Fibroblast of villous mesenchyme (primary cell): Measurements from ENCODE around the gene SLTM. TPM values are rescaled to one million over a fixed set of nuclear protein-coding genes. Genes with fewer than 3 reads are reported as not detected.

Experiments used
- DNase-seq: peaks from one replicate; pipeline ENCODE4 v3.0.0-alpha.2; 2010; ENCODE audit warnings: low read depth
- H3K4me3 ChIP-seq: 2 replicates; pipeline ENCODE4 v1.5.1; 2011; ENCODE audit warnings: low read depth, mild to moderate bottlenecking, low read length
- total RNA-seq: library from RNA; depleted of rRNA; stranded (reverse); fragments of >200 nt; gene quantifications from 2 replicates; pipeline ENCODE4 v1.2.3, GENCODE V29; 2012
- TF ChIP-seq, protein P1 (sequence below): IDR thresholded peaks from 2 replicates; pipeline ENCODE4 v1.5.1; 2012; ENCODE audit warnings: low read depth, mild to moderate bottlenecking, low read length; ENCODE audit not compliant: insufficient read depth

Gene SLTM
- total RNA-seq, 1 donor, result 68.7 TPM

DNA sequence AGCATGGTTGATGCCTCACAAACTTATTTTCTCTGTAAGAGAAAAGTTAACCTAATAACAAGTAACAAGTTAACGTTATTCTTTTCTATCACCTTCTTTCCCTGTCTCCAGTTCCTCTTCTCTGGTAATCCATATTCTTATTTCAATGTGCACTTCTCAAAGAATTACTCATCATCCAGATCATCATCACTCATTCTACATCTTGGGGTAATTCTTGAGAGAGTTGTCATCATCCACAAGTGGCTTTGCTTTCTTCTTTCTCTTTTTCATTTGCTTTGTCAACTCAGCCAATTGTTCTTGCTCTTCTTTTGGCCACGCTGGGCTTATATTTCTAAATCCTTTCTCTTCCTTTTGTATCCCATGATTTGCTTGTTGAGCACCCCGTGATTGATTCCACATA lies 33.2 kb upstream of the SLTM start:
- no peak for DNase-seq
- H3K4me3 ChIP-seq, result no peak overlapping the region
- TF ChIP-seq, protein P1, sequence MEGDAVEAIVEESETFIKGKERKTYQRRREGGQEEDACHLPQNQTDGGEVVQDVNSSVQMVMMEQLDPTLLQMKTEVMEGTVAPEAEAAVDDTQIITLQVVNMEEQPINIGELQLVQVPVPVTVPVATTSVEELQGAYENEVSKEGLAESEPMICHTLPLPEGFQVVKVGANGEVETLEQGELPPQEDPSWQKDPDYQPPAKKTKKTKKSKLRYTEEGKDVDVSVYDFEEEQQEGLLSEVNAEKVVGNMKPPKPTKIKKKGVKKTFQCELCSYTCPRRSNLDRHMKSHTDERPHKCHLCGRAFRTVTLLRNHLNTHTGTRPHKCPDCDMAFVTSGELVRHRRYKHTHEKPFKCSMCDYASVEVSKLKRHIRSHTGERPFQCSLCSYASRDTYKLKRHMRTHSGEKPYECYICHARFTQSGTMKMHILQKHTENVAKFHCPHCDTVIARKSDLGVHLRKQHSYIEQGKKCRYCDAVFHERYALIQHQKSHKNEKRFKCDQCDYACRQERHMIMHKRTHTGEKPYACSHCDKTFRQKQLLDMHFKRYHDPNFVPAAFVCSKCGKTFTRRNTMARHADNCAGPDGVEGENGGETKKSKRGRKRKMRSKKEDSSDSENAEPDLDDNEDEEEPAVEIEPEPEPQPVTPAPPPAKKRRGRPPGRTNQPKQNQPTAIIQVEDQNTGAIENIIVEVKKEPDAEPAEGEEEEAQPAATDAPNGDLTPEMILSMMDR, result no peak

- DNase-seq, result no peak
- TF ChIP-seq, protein P1, result no peak
- no peak overlapping the region for H3K4me3 ChIP-seq
Observed at GRCh38 chr15:58962662-58963565, 29.4 kb upstream of the SLTM start.

DNA sequence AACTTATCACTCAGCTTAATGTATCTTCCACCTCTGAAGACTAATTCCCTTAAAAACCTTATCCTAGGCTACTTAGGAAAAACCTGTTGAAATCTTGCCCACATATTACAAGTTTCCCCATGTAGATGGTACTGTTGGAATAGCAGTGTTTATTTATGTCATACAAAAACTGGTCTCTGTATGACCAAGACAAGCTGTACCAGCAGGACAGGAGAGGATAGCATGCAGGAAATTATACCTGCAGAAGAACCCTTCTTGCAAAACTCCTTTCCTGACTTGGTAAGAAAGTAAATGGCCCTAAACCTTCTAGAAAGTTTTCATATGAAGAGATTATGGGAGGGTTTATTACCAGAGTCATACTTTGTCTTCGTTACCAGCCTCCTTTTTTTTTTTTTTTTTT lies 28.7 kb upstream of the SLTM start:
- TF ChIP-seq, protein P1, result no peak
- no peak overlapping the region for H3K4me3 ChIP-seq
- no peak for DNase-seq

DNA sequence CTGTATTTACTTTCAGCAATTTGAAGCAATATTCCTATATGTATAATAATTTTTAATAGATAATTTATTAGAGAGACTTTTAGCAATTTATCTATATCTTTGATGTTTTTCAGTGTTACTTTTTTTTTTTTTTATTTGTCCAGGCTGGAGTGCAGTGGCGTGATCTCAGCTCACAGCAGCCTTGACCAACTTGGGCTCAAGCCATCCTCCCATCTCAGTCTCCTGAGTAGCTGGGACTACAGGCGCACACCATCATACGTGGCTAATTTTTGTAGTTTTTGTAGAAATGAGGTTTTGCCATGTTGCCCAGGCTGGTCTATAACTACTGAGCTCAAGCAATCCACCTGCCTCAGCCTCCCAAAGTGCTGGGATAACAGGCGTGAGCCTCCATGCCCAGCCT lies 25.3 kb upstream of the SLTM start:
- no peak for DNase-seq
- no peak overlapping the region for H3K4me3 ChIP-seq
- TF ChIP-seq, protein P1, result no peak

DNA sequence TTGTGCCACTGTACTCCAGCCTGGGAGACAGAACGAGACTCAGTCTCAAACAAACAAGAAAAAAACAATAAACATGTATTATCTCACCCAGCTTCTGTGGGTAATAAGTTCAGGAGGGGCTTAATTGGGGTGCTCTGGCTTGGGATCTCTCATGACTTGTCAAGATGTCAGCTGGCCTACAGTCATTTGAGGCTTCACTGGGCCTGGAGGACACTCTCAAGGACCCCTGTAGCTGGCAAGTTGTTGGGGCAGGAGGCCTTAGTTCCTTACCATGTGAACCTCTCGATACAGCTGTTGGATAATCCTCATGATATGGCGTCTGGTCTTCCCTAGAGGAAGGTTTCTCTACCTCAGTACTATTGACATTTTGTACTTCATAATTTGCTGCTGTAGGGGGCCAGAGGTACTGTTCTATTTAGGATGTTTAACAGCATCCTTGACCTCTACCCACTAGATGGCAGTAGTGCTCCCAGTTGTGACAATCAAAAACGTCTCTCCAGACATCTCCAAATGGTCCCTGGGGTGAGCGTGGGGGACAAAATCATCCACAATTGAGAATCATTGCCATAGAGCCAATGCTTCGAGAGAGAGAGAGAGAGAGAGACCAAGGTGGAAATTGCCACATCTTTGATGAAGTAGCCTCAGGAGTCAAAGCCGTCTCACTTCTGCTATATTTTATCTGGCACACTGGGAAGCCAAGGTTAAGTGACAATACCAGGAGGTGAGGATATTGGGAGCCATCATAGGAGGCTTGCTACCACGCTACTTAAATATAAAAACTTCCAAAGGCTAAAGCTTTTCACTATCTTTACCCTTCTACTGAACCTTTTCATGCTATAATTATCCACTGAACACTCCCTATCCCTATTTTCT lies 23.9 kb upstream of the SLTM start:
- no peak overlapping the region for H3K4me3 ChIP-seq
- DNase-seq, result peak; percentile 60

DNA sequence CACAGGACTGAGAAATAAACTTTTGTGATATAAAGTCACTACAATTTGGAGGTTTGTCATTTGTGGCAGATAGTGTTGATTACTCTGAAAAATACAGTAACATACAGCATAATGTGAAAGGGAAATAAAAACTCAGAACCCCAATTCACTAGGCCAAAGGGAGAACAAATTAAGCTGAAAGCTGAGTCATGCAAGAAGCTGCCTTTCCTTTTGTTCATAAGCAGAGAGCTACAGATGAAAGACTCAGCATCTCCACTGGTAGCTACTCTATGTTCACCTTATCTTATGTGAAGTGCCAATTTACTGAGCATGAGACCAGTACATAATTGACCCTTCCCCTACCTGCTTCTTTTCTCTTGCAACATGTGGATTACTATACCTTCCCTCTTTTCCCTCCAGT lies 19.3 kb upstream of the SLTM start:
- TF ChIP-seq, protein P1, result no peak
- no peak overlapping the region for H3K4me3 ChIP-seq
- no peak for DNase-seq

More for the DNA sequence above, 23.9 kb upstream of the SLTM start:
- TF ChIP-seq, protein P1, result peak; percentile 83
